Activated naive CD4-positive, alpha-beta T cell treated with anti-CD3 and anti-CD28 coated beads, Interleukin-2, amount 50 U/mL, for 16 hours (primary cell): Measurements from ENCODE around the gene NAV2.

Experiments used
- DNase-seq: peaks from one replicate; pipeline ENCODE4 v3.0.0-alpha.2; 2020

NAV2 gene

GRCh38 chr11:20048246-20048645 is 335.6 kb downstream of the NAV2 start:
- DNase-seq = no peak

- no peak for DNase-seq
Observed at GRCh38 chr11:20048707-20049106, 336.1 kb downstream of the NAV2 start.

- no peak for DNase-seq
Observed at GRCh38 chr11:20049231-20049630, 336.6 kb downstream of the NAV2 start.

- no peak for DNase-seq
Observed at GRCh38 chr11:20050048-20050447, 337.4 kb downstream of the NAV2 start.

- DNase-seq = no peak
Observed at GRCh38 chr11:20050551-20051333, 338.1 kb downstream of the NAV2 start.

- no peak for DNase-seq
Observed at GRCh38 chr11:20051469-20052399, 339.1 kb downstream of the NAV2 start.

GRCh38 chr11:20053572-20053971 is 340.9 kb downstream of the NAV2 start:
- DNase-seq = no peak

- no peak for DNase-seq
Observed at GRCh38 chr11:20054584-20054983, 341.9 kb downstream of the NAV2 start.

GRCh38 chr11:20055312-20055711 is 342.7 kb downstream of the NAV2 start:
- no peak for DNase-seq

GRCh38 chr11:20056109-20056949 is 343.7 kb downstream of the NAV2 start:
- no peak for DNase-seq

- DNase-seq = no peak
Observed at GRCh38 chr11:20056950-20057943, 344.6 kb downstream of the NAV2 start.

- DNase-seq = no peak
Observed at GRCh38 chr11:20058749-20059458, 346.3 kb downstream of the NAV2 start.

GRCh38 chr11:20059587-20060021 is 347.0 kb downstream of the NAV2 start:
- DNase-seq = no peak

- no peak for DNase-seq
Observed at GRCh38 chr11:20060181-20060580, 347.5 kb downstream of the NAV2 start.

GRCh38 chr11:20060647-20061205 is 348.1 kb downstream of the NAV2 start:
- DNase-seq = no peak

GRCh38 chr11:20061776-20062175 is 349.1 kb downstream of the NAV2 start:
- no peak for DNase-seq

GRCh38 chr11:20064961-20065405 is 352.3 kb downstream of the NAV2 start:
- no peak for DNase-seq

- no peak for DNase-seq
Observed at GRCh38 chr11:20065406-20065805, 352.8 kb downstream of the NAV2 start.

GRCh38 chr11:20066013-20066782 is 353.6 kb downstream of the NAV2 start:
- no peak for DNase-seq

GRCh38 chr11:20066783-20067156 is 354.1 kb downstream of the NAV2 start:
- DNase-seq = no peak
